Measurements from ENCODE around the gene ROMO1.

DNA sequence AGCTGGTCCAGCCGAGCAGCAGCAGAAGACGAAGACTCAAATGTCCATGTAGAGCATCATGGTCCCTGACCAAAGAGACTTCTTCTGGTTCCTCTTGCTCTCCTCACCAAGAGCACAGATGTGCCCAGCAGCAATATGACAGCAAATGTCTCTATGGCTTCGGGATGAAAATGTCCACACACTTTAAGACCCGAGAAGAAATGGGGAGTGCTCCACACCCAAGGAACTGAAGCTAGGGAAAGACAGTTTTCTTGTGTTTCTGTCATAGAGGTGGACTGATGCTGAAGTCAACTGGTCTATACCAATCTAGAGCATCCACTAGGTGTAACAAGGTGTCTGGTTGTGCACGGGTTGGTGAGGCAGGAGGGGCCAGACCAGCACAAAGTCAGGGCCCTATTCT lies 30.0 kb upstream of the ROMO1 start:
- TF ChIP-seq, protein P1, sequence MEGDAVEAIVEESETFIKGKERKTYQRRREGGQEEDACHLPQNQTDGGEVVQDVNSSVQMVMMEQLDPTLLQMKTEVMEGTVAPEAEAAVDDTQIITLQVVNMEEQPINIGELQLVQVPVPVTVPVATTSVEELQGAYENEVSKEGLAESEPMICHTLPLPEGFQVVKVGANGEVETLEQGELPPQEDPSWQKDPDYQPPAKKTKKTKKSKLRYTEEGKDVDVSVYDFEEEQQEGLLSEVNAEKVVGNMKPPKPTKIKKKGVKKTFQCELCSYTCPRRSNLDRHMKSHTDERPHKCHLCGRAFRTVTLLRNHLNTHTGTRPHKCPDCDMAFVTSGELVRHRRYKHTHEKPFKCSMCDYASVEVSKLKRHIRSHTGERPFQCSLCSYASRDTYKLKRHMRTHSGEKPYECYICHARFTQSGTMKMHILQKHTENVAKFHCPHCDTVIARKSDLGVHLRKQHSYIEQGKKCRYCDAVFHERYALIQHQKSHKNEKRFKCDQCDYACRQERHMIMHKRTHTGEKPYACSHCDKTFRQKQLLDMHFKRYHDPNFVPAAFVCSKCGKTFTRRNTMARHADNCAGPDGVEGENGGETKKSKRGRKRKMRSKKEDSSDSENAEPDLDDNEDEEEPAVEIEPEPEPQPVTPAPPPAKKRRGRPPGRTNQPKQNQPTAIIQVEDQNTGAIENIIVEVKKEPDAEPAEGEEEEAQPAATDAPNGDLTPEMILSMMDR (IDR thresholded peaks at IDR 0.05), result no peak
- TF ChIP-seq POLR2AphosphoS5 (IDR thresholded peaks at IDR 0.05) (no peak), POLR2A (IDR thresholded peaks at IDR 0.05) (no peak)

Measured in gastroesophageal sphincter (tissue), 3 donors.